ENCODE results near the gene SNRNP70.

DNA sequence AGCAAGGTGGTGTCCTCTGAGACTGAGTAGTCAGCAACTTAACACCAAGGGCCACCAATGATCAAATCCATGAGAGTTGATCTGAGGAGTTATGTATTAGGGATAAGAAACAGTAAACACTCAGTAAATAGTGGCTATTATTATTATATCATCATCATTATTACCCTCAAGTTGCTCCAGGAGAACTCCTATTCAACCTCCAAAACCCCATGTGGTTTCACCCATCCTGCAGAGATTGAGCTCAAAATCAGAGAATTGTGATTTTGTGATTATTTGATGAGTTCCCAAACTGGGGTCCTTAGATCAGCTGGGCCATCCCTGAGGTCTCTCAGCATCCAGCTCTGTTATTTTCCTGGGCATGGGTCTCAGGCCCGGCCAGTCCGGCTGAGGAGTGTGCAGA, 24.3 kb upstream of the SNRNP70 start:
- TF ChIP-seq, protein P1, sequence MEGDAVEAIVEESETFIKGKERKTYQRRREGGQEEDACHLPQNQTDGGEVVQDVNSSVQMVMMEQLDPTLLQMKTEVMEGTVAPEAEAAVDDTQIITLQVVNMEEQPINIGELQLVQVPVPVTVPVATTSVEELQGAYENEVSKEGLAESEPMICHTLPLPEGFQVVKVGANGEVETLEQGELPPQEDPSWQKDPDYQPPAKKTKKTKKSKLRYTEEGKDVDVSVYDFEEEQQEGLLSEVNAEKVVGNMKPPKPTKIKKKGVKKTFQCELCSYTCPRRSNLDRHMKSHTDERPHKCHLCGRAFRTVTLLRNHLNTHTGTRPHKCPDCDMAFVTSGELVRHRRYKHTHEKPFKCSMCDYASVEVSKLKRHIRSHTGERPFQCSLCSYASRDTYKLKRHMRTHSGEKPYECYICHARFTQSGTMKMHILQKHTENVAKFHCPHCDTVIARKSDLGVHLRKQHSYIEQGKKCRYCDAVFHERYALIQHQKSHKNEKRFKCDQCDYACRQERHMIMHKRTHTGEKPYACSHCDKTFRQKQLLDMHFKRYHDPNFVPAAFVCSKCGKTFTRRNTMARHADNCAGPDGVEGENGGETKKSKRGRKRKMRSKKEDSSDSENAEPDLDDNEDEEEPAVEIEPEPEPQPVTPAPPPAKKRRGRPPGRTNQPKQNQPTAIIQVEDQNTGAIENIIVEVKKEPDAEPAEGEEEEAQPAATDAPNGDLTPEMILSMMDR (optimal IDR thresholded peaks at IDR 0.05 in 1 of 3, IDR thresholded peaks at IDR 0.05 in 1 of 3, conservative IDR thresholded peaks at IDR 0.05 in 1 of 3; ENCODE audit: extremely low read depth in 1 of 3, insufficient read depth in 2 of 3, low read length in 3 of 3) = no peak
- no peak for TF ChIP-seq EZH2 (IDR thresholded peaks at IDR 0.05; ENCODE audit: low read length)

Data from keratinocyte (primary cell).